Stimulated activated CD4-positive, alpha-beta T cell treated with anti-CD3 and anti-CD28 coated beads, Interleukin-1b, Interleukin-23, amount 100 ng/mL, for 48 hours (primary cell): ENCODE results near the gene NRXN3.

Experiments used
- DNase-seq: peaks from one replicate; pipeline ENCODE4 v3.0.0-alpha.2; 2020

Gene NRXN3

DNA sequence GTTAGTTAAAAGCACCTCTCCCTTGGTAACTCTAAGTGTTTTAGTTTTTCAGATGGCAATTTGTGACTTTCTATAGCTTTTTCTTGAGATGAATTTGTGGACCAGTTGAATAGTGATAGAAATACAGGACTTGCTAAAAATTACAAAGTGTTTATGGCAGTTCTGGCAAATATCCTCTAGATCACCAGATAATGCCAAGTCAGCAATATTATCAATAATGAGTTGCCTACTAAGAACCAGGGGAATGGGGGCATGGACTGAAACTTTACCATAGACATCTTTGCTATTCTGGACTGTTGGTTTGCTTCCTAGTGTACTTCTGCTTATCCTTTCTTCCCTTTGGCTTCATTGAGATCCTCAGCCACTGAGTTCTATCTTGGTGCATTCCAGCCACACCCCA lies 1456.9 kb downstream of the NRXN3 start:
- no peak for DNase-seq

DNA sequence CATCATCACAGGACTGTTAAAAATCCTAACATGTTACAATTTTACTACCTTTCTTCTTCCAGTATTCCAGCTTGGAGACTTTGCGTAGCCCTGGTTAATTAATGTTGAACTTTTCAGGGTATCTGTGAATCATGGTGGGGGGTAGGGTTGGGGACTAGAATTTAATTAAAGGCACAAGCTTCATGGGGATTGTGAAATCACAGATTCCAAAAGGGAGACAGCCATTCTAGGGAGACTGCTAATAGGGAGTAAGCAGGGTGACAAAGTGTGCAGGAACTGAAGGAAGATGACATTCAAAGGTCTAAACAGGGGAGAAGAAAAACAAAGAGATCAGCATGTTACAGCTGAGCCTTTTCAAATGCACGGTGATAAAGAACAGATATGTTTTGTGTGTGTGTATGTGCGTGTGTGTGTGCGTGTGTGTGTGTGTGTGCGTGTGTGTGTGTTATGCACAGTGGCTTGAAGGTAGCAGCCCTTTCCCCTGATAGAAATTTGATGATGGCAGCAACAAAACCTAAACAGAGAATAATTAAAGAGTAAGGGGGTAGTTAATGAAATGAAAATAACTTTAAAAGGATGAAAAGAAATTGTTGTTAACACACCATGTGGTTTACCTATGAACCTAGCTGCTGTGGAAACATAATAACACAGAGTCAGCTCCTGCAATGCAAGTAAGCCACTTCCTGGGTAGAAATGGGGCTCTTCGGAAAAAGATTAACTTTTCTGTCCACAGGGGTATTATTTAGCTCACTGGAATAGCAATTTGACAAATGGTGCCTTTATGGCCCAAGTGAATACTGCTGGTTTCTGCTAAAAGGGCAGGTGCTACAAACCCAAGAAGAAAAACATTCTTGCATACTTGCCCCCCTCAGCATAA lies 1459.5 kb downstream of the NRXN3 start:
- DNase-seq = no peak

DNA sequence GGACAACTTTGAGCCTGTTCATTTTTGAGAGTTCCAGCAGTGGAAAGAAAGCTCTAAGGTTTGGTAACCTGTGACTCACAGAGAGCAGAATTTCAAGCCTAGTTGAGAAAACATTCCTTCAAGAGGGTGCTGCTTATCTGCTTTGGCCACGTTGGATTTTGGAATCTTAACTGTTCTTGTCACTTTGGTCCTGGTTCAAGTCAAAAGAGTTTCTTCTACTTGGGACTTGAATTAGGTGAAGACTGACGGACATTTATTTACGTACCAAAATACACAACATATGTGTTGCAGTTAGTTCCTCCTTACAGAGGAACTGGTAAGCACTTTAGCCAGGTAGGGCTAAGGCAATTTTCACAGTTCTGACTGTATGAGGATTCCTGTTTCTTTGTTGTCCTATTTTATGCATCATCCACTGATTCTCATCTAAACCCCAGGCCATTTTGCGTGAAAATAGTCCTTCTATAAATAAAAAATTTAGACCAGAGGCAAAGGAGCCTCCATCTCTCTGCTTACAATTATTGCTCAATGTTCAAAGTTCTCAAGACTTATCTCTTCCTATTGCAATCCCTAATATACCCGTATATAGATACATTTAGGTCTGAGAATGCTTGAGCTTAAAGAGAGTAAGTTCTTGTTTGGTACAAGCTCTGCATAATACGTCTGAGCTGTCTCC lies 1460.3 kb downstream of the NRXN3 start:
- no peak for DNase-seq

DNA sequence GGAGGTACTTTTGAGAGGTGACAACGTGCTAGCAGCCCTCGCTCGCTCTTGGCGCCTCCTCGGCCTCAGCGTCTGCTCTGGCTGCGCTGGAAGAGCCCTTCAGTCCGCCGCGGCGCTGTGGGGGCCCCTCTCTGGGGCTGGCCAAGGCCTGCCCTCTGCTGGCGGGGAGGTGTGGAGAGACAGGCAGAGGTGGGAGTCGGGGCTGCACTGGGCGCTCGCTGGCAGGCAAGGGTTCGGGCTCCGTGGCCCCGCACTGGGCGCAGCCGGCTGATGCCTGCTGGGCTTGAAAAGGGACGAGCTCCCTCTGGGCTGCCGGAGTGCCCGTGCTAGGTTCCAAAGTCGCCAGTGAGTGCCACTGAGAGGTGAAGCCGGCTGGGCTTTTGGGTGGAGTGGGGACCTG lies 1461.1 kb downstream of the NRXN3 start:
- DNase-seq = no peak

- DNase-seq = no peak
These were observed 1468.6 kb downstream of the NRXN3 start for GRCh38 chr14:79638672-79639266.

- DNase-seq = no peak
These were observed 1469.4 kb downstream of the NRXN3 start for GRCh38 chr14:79639613-79640012.

GRCh38 chr14:79641371-79641770 lies 1471.2 kb downstream of the NRXN3 start:
- DNase-seq = no peak

- DNase-seq = no peak
These were observed 1473.0 kb downstream of the NRXN3 start for GRCh38 chr14:79643132-79643531.

- no peak for DNase-seq
These were observed 1475.7 kb downstream of the NRXN3 start for GRCh38 chr14:79645753-79646362.

GRCh38 chr14:79649856-79650255 lies 1479.7 kb downstream of the NRXN3 start:
- DNase-seq = no peak

- no peak for DNase-seq
These were observed 1482.5 kb downstream of the NRXN3 start for GRCh38 chr14:79652513-79653307.

GRCh38 chr14:79656056-79656455 lies 1485.9 kb downstream of the NRXN3 start:
- DNase-seq = no peak

- no peak for DNase-seq
These were observed 1486.3 kb downstream of the NRXN3 start for GRCh38 chr14:79656496-79656895.

DNA sequence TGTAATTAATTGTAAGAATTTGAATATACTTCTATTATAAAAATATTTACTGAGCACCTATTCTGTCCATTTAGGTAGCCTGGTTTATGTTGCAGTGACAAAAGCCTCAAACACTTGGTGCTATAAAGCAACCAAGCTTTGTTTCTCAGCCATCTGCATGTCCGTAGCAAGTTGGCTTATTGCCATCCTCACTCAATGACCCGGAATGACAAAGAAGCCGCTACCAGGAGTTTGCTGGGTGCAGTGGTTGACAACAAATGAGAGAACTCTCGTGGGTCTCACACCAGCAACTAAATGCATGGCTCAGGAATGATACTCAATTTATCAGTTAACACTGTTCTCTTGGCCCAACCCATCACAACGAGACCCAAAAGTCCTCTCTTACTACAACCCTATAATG lies 1488.0 kb downstream of the NRXN3 start:
- DNase-seq = no peak

GRCh38 chr14:79658769-79659168 lies 1488.6 kb downstream of the NRXN3 start:
- DNase-seq = no peak

- DNase-seq = no peak
These were observed 1490.1 kb downstream of the NRXN3 start for GRCh38 chr14:79660053-79660939.

DNA sequence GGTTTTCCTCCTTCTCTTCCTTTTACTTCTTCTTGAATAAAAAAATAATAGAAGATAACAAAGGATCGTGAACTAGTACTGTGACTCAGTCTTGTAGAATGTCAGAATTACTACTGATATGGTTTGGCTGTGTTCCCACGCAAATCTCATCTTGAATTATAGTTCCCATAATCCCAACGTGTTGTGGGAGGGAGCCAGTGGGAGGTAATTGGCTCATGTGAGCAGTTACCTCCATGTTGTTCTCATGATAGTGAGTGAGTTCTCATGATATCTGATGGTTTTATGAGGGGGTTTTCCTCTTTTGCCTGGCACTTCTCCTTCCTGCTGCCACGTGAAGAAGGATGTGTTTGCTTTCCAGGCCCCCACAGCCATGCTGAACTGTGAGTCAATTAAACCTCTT lies 1491.6 kb downstream of the NRXN3 start:
- DNase-seq = no peak

DNA sequence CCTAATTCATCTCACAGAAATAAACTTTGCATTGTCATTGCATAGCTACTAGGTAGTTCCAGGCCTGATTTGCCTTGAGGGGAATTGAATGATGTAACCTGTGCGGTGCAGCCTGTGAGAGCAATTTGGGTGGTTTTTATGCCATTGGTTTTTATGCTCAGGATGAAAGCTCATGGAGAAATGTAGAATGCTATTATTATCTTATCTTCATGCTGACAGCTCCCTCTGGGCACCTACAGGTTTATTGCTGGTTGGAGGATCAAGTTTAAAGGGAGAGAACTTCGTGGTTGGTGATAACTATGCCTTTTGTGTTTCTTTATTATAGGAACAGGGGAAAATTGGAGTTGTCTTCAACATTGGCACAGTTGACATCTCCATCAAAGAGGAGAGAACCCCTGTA lies 1493.3 kb downstream of the NRXN3 start:
- DNase-seq = no peak

DNA sequence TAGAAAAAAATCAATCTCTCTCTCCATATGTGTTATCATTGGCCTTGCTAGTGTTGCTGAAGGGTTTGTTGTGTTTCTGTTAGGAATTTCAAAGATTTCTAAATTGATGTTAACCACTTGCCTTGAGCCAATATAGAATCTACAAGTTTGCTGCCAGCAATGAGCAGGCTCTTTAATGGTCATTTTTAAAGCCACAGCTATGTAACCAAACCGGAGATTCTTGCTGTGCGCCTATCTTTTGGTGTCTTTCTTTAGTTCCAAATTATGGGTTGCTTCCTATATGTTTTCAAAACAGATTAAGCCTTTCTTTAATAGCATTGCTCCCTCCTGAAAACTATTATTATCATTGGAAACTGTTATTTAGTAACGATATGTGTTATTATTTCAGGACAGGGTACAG lies 1495.4 kb downstream of the NRXN3 start:
- DNase-seq = no peak

DNA sequence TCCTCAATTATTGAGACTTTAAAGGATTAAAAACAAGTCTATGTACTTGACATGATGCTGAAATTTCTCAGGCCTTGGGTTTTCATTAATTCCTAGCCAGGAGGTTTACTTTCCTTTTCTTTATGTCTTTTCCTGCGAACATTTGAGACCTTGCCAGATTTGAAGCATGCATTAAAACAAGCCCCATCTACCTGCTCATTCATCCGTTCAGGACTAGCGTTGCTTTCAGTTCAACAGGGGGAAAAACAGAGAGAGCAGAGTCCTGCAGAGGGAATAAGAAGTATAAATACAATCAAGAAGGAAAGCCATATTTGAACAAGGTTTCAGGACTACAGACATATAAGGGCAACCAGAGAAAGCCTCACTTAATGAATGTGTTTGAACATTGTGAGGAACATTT lies 1498.8 kb downstream of the NRXN3 start:
- DNase-seq = no peak

GRCh38 chr14:79670811-79671210 lies 1500.6 kb downstream of the NRXN3 start:
- DNase-seq = no peak

GRCh38 chr14:79680087-79680486 lies 1509.9 kb downstream of the NRXN3 start:
- DNase-seq = no peak
